Endothelial cell of umbilical vein (primary cell): ENCODE measurements around the gene SLC38A10.

Source experiments
- EZH2 ChIP-seq: IDR thresholded peaks from 2 replicates; pipeline ENCODE4 v1.6.1; 2012; ENCODE audit warnings: borderline replicate concordance, low read depth, mild to moderate bottlenecking, moderate library complexity, low read length, inconsistent platforms; ENCODE audit not compliant: severe bottlenecking
- FOS ChIP-seq: IDR thresholded peaks from 2 replicates; pipeline ENCODE4 v1.6.1; 2011; ENCODE audit warnings: mild to moderate bottlenecking, low read length, moderate library complexity, borderline replicate concordance; ENCODE audit not compliant: insufficient read depth
- GATA2 ChIP-seq: IDR thresholded peaks from 2 replicates; pipeline ENCODE4 v1.7.0; 2011; ENCODE audit warnings: low read depth, mild to moderate bottlenecking, moderate library complexity, mixed read lengths, low read length; ENCODE audit not compliant: insufficient read length, insufficient read depth
- JUN ChIP-seq: IDR thresholded peaks from 2 replicates; pipeline ENCODE4 v1.6.1; 2011; ENCODE audit warnings: borderline replicate concordance, low read depth; ENCODE audit not compliant: insufficient read length, insufficient read depth
- MYC ChIP-seq: IDR thresholded peaks from one replicate; pipeline ENCODE4 v1.6.1; 2011; ENCODE audit warnings: mild to moderate bottlenecking, low read depth, low read length
- POLR2A ChIP-seq: IDR thresholded peaks from 2 replicates; pipeline ENCODE4 v1.6.1; 2012; ENCODE audit warnings: low read depth, mild to moderate bottlenecking, control low read depth, low read length
- POLR2AphosphoS5 ChIP-seq: IDR thresholded peaks from 2 replicates; pipeline ENCODE4 v1.6.1; 2012; ENCODE audit warnings: low read depth, mild to moderate bottlenecking, control low read depth, low read length, moderate library complexity; ENCODE audit not compliant: insufficient read depth
- TF ChIP-seq, protein P1 (sequence below), 2 donors: IDR thresholded peaks; 1 replicate in 1 of 2; 2 replicates in 1 of 2; pipeline ENCODE4 v1.5.1; 2011; ENCODE audit warnings: low read length in 2 of 2, mild to moderate bottlenecking in 2 of 2, moderate library complexity in 2 of 2, control low read depth in 1 of 2, inconsistent platforms in 1 of 2, low read depth in 1 of 2; ENCODE audit not compliant: insufficient read depth in 1 of 2; ENCODE audit errors: extremely low read depth in 1 of 2
- TF ChIP-seq, protein P2 (sequence below): IDR thresholded peaks from 2 replicates; pipeline ENCODE4 v1.6.1; 2011; ENCODE audit not compliant: insufficient read depth, insufficient read length

DNA sequence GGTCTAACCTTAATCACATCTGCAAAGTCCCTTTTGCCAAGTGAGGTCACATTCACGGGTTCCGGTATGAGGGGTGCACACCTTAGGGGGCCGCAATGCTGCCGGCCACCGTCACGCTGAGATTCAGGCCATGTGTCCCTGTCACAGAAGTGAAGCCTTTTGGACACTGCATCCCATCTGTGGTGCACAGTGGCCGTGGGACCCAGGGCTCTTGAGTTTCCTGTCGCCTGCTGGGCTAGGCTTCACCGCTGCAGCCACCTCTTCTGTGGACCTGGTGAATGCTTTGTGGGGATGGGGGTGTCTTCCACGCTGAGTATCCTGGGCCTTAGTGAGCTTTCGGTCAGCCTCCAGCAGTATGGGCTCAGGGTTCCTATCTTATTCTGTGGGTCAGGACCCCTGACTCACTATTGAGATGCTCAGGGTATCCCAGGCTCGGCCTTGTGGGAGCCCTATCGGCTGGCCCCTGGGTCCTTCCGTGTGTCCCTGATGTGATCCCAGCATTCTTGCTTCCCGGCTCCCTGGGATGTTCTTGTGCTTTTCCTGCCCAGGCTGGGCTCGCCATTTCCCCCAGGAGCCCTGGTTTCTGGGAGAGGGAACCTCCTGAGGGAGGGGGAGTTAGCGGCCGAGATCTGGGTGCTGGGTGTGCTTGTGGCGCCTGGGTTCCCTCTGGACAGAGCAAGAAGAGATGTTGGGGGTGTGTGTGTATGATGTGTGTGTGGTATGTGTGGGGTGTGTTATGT, 4.9 kb upstream of the SLC38A10 start:
- TF ChIP-seq, protein P1, sequence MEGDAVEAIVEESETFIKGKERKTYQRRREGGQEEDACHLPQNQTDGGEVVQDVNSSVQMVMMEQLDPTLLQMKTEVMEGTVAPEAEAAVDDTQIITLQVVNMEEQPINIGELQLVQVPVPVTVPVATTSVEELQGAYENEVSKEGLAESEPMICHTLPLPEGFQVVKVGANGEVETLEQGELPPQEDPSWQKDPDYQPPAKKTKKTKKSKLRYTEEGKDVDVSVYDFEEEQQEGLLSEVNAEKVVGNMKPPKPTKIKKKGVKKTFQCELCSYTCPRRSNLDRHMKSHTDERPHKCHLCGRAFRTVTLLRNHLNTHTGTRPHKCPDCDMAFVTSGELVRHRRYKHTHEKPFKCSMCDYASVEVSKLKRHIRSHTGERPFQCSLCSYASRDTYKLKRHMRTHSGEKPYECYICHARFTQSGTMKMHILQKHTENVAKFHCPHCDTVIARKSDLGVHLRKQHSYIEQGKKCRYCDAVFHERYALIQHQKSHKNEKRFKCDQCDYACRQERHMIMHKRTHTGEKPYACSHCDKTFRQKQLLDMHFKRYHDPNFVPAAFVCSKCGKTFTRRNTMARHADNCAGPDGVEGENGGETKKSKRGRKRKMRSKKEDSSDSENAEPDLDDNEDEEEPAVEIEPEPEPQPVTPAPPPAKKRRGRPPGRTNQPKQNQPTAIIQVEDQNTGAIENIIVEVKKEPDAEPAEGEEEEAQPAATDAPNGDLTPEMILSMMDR (IDR thresholded peaks at IDR 0.05; ENCODE audit: extremely low read depth in 1 of 2, insufficient read depth in 1 of 2, low read depth in 1 of 2, low read length in 2 of 2): no peak
- no peak for TF ChIP-seq POLR2A
- no peak for TF ChIP-seq EZH2
- no peak for TF ChIP-seq POLR2AphosphoS5
- no peak for TF ChIP-seq FOS
- TF ChIP-seq, protein P2, sequence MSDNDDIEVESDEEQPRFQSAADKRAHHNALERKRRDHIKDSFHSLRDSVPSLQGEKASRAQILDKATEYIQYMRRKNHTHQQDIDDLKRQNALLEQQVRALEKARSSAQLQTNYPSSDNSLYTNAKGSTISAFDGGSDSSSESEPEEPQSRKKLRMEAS: no peak
- TF ChIP-seq GATA2: no peak
- no peak for TF ChIP-seq JUN
- TF ChIP-seq MYC: no peak
